GM19452 (cell line): Measurements from ENCODE around the gene MAPK12.

ENCODE experiments used
- ATAC-seq: cut with Tn5 transposase; IDR thresholded peaks from one replicate; pipeline ENCODE4 v1.9.1; 2021; ENCODE audit not compliant: unreplicated experiment

MAPK12 gene

DNA sequence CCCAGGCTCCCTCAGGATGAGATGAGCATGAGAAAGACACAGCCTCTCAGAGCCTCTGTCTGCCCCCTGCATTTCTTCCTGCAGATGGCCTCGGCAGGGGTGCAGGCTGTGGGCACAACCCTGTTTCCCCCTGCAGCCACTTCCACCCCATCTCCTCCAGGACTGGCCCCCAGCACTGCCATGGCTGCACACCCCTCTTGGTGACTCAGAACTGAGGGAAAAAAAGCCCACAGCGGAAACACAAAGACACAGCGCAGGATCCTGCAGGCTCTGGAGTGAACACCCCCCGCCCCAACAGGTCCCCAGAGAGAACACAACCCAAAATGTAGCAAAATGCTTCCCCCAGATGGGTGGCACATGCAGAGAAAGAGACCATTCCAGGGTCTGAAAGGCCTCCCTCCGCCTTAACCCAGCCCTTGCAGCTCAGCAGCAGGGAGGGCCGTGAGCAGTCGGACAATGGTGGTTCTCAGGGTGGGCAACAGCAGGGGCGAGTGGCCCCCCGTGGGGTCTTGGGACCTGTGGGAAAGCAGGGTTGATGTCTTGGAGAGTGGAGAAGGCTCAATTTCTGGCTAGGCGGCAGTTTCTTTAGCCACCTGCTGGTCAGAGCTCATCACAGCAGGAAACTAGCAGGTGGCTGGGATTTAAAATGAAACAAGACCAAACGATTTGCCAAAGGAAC is 24.6 kb downstream of the MAPK12 start:
- no peak for ATAC-seq

DNA sequence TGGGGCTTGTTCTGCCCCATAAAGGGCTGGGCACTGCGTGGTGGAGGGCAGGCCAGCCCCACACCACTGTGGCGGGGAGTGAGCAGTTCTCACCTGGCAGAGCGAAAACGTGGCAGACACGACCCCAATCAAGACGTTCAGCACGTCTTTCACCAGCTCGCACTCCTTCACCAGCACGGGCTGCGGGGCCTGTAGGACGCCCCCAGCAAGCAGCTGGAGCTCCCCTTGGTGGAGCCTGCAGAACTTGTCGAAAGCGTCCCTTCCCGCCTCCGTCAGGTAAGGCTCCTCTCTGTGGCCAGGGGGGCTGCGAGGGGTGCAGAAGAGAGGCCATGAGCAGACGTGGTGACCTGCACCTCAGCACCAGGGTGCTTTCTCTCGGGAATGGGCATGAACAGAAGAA is 28.3 kb downstream of the MAPK12 start:
- ATAC-seq, result no peak

GRCh38 chr22:50232481-50233151 is 28.9 kb downstream of the MAPK12 start:
- no peak for ATAC-seq

GRCh38 chr22:50229370-50229769 is 32.1 kb downstream of the MAPK12 start:
- no peak for ATAC-seq

- ATAC-seq, result no peak
Measured at GRCh38 chr22:50228366-50228765, 33.1 kb downstream of the MAPK12 start.

- no peak for ATAC-seq
Measured at GRCh38 chr22:50227579-50228215, 33.8 kb downstream of the MAPK12 start.

GRCh38 chr22:50226875-50227165 is 34.7 kb downstream of the MAPK12 start:
- ATAC-seq, result no peak

- ATAC-seq, result no peak
Measured at GRCh38 chr22:50226063-50226874, 35.2 kb downstream of the MAPK12 start.

GRCh38 chr22:50225200-50225969 is 36.1 kb downstream of the MAPK12 start:
- ATAC-seq, result no peak

- ATAC-seq, result no peak
Measured at GRCh38 chr22:50224071-50224470, 37.4 kb downstream of the MAPK12 start.

DNA sequence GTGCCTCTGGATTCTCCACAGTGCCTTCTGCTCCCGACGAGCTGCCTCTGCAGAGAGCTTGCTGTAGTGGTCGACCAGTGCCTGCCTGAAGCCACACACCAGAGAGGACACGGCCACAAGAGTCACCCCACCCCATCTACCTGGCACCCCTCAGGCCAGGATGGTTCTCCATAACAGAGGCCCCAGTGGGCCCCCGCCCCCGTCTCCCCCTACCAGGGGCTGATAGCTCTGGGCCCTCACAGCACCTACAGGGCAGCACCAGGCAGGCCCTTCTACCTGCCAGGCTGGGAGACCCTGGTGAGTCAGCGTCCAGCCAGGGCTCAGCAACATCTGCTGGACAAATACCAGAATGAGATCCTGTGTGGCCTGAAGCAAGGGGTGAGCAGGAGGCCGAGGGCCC is 39.0 kb downstream of the MAPK12 start:
- ATAC-seq, result no peak

DNA sequence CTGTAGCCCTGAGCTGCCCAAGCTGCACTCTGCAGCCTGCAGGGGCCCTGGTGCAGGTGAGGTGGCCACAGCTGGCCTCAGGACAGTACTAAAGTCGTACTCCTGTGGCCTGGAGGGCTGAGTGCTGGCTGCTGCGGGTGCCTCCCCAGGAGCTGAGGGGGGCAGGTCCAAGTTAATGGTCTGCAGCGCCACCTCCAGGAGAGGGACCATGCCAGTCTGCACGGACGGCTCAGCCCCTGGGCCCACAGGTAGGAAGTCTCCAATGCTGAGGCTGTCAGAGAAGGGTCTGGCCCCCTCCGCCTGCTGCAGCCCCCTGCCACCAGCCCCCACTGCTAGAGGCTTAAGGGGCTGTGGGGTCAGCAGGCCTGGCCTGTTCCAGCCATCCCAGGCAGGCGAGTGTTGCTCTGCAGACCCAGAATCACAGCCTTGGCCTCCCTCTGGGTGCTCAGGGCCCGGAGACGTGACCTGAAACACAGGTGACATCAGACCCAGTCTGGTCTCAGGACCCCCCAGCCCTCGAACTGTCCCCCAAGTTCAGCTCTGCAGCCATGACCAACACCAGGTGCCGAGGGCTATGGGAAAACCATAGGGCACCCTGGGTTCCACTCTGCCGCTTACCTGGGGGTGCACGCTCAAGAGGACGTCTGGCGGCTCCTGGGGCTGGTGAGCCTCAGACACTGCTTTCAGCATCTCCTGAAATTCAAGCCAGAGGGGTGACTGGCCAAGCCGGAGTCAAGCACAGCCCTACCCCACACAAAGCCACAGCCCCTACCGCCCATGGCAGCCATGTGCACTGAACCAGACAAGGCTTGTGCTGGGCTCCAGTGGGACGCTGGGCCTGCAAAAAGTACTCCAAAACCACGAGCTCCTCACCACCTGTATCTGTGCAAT is 39.8 kb downstream of the MAPK12 start:
- no peak for ATAC-seq

- ATAC-seq, result no peak
Measured at GRCh38 chr22:50220603-50221409, 40.7 kb downstream of the MAPK12 start.

DNA sequence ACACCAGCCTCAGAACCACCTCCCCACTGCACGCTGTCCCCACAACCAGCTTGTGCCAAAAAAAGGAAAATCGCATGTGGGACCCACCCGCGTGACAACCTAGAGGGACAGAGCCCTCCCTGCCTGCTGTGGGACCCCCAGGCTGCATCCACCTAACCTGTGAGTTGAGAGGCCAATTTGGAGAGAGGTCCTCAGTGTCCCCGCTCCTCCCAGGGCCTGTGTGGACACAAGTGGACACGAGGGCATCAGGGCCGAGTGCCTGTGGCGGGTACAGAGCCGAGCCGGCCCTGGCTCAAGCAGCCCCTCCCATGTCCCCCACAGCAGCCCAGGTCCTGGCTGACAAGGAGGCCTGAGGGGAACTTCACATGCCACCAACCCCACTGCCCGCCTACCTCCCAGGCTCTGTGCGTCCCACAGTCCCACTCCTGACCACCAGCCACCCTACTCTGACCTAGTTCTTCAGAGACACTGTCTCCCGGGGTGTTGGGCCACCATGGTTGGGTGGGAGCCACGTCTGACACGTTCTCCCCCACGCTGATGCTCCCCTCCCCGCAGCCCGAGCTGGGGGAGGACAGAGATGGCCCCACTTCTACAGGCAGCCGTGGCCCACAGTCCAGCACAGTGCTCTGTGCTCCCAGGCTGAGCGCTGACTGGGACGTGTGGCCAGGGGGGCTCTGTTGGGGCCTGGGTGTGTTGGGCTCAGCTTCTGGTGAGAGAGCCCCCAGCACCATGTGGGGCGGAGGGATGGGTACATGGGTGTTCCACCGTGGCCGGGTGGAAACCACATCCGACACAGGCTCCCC is 41.5 kb downstream of the MAPK12 start:
- ATAC-seq, result no peak

GRCh38 chr22:50218996-50219727 is 42.3 kb downstream of the MAPK12 start:
- no peak for ATAC-seq

GRCh38 chr22:50218153-50218995 is 43.1 kb downstream of the MAPK12 start:
- ATAC-seq, result no peak
